Transverse colon (tissue), 3 donors: ENCODE results near the gene GAS5.

Source experiments
- CTCF ChIP-seq, 5 experiments: fragments of 200-600 bp in 3 of 5; fragments of 450-650 bp in 2 of 5; sonication (generic) in 3 of 5; IDR thresholded peaks; 1 replicate in 2 of 5; 2 replicates in 3 of 5; pipeline ENCODE4 v1.5.1; 2016 to 2017; ENCODE audit warnings: antibody characterized with exemption in 5 of 5, inconsistent platforms in 3 of 5, mild to moderate bottlenecking in 2 of 5, moderate library complexity in 1 of 5
- EP300 ChIP-seq: sonication (generic); formaldehyde crosslinking; IDR thresholded peaks from one replicate; pipeline ENCODE4 v1.6.1; 2017; ENCODE audit warnings: antibody characterized with exemption, low read depth
- POLR2A ChIP-seq: fragments of 450-650 bp; IDR thresholded peaks from one replicate; pipeline ENCODE4 v1.6.1; 2016; ENCODE audit warnings: antibody characterized with exemption, mild to moderate bottlenecking, moderate library complexity

GRCh38 chr1:173900992-173901391 lies 33.2 kb upstream of the GAS5 start:
- no peak for TF ChIP-seq EP300
- TF ChIP-seq CTCF (IDR thresholded peaks at IDR 0.05), result no peak
- no peak for TF ChIP-seq POLR2A
